Activated CD4-positive, alpha-beta T cell treated with anti-CD3 and anti-CD28 coated beads for 4 hours (primary cell): ENCODE measurements around the gene CKS1B.
A peak's percentile ranks its signal among the peaks of the same experiment; 100 is the strongest.

ENCODE experiments used
- DNase-seq, 2 donors: peaks; one replicate each; pipeline ENCODE4 v3.0.0-alpha.2; 2020

Gene CKS1B

GRCh38 chr1:155003227-155003765, 28.8 kb downstream of the CKS1B start:
- DNase-seq = peak in 1 of 2 donors; percentile 26

GRCh38 chr1:155003766-155004351, 29.4 kb downstream of the CKS1B start:
- DNase-seq = peak in 1 of 2 donors; percentile 17

GRCh38 chr1:155004352-155005075, 30.0 kb downstream of the CKS1B start:
- no peak for DNase-seq

- DNase-seq = peak in 1 of 2 donors; percentile 33
Measured at GRCh38 chr1:155005076-155006011, 30.9 kb downstream of the CKS1B start.

GRCh38 chr1:155006601-155007101, 32.2 kb downstream of the CKS1B start:
- DNase-seq = peak; percentile 29 to 53

- DNase-seq = no peak
Measured at GRCh38 chr1:155007251-155007828, 32.9 kb downstream of the CKS1B start.

GRCh38 chr1:155008015-155008941, 33.8 kb downstream of the CKS1B start:
- DNase-seq = peak; percentile 70 to 74

- peak in 1 of 2 donors; percentile 44 for DNase-seq
Measured at GRCh38 chr1:155009221-155009711, 34.8 kb downstream of the CKS1B start.

- DNase-seq = no peak
Measured at GRCh38 chr1:155009742-155010141, 35.3 kb downstream of the CKS1B start.

- peak in 1 of 2 donors; percentile 45 for DNase-seq
Measured at GRCh38 chr1:155010211-155010918, 35.9 kb downstream of the CKS1B start.

- no peak for DNase-seq
Measured at GRCh38 chr1:155011004-155011416, 36.5 kb downstream of the CKS1B start.

GRCh38 chr1:155011437-155012025, 37.0 kb downstream of the CKS1B start:
- no peak for DNase-seq

- DNase-seq = peak in 1 of 2 donors; percentile 28
Measured at GRCh38 chr1:155012026-155012546, 37.6 kb downstream of the CKS1B start.

GRCh38 chr1:155012776-155013602, 38.5 kb downstream of the CKS1B start:
- no peak for DNase-seq

- peak in 1 of 2 donors; percentile 64 for DNase-seq
Measured at GRCh38 chr1:155013632-155014031, 39.2 kb downstream of the CKS1B start.

- no peak for DNase-seq
Measured at GRCh38 chr1:155014709-155015508, 40.4 kb downstream of the CKS1B start.

- DNase-seq = no peak
Measured at GRCh38 chr1:155015527-155016230, 41.2 kb downstream of the CKS1B start.
